Measurements from ENCODE around the gene PRELID2. TPM values are rescaled to one million over a fixed set of nuclear protein-coding genes. Genes with fewer than 3 reads are reported as not detected.

The PRELID2 gene
- total RNA-seq, 3 donors from 2014 or later, result 15.5 to 24.6 (median 23.1) TPM

DNA sequence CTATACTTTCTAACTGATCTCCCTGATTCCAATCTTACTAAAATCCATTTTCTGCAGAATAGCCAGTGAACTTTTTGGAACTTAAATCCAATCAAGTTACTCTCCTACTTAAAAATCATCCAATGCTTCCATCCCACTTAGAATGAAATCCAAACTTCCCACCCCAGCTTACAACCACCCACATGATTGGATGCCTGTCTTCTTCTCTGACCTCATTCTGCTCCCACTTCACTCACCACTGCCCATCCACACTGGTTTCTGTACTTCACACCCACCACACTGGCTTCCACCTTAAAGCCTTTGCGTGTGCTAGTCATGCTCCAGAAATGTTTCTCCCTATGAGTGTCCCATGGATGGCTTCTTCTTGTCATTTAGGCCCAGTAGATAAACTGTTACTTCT is 119.7 kb downstream of the PRELID2 start:
- intact Hi-C loops (cut with DNase I; ENCODE audit: low total_unique reads), result no loop called here
- Histone ChIP-seq H3K9me3 (no peaks in the 10 kb centered on the region), H3K4me3 (no peak overlapping the region), H3K4me1 (no peaks in the 10 kb centered on the region), H3K27ac (no peak overlapping the region), H3K36me3 (no peaks in the 10 kb centered on the region), H3K27me3 (no peaks in the 10 kb centered on the region)
- TF ChIP-seq, protein P1, sequence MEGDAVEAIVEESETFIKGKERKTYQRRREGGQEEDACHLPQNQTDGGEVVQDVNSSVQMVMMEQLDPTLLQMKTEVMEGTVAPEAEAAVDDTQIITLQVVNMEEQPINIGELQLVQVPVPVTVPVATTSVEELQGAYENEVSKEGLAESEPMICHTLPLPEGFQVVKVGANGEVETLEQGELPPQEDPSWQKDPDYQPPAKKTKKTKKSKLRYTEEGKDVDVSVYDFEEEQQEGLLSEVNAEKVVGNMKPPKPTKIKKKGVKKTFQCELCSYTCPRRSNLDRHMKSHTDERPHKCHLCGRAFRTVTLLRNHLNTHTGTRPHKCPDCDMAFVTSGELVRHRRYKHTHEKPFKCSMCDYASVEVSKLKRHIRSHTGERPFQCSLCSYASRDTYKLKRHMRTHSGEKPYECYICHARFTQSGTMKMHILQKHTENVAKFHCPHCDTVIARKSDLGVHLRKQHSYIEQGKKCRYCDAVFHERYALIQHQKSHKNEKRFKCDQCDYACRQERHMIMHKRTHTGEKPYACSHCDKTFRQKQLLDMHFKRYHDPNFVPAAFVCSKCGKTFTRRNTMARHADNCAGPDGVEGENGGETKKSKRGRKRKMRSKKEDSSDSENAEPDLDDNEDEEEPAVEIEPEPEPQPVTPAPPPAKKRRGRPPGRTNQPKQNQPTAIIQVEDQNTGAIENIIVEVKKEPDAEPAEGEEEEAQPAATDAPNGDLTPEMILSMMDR (IDR thresholded peaks at IDR 0.05), result no peak
- TF ChIP-seq POLR2AphosphoS5 (IDR thresholded peaks at IDR 0.05) (no peak), POLR2A (IDR thresholded peaks at IDR 0.05) (no peak)
- no peak for DNase-seq (ENCODE audit: low spot score in 2 of 2)

DNA sequence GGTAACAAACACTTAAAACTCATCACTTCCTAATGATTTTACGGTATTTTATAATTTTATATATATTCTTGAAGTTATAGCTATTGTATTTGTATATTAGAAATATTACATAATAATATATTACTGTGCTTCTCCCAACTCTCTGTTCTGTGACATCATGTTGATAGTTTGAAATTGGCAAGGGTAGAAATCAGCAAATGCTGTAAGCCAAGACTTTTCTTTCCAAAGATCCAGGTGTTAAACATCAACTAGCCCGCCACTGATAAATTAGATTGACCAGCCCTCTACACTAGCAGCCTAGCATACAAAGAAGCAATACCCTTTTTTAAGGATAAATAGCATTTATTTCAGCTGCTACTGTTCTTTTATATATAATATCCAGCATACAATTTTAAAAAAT is 122.9 kb downstream of the PRELID2 start:
- Histone ChIP-seq H3K4me1 (no peaks in the 10 kb centered on the region), H3K36me3 (no peaks in the 10 kb centered on the region), H3K9me3 (no peaks in the 10 kb centered on the region), H3K4me3 (no peak overlapping the region), H3K27ac (no peak overlapping the region), H3K27me3 (no peaks in the 10 kb centered on the region)
- no peak for DNase-seq (ENCODE audit: low spot score in 2 of 2)
- TF ChIP-seq, protein P1 (IDR thresholded peaks at IDR 0.05), result no peak
- TF ChIP-seq POLR2A (IDR thresholded peaks at IDR 0.05) (no peak), POLR2AphosphoS5 (IDR thresholded peaks at IDR 0.05) (no peak)
- intact Hi-C loops (cut with DNase I; ENCODE audit: low total_unique reads), result no loop called here

DNA sequence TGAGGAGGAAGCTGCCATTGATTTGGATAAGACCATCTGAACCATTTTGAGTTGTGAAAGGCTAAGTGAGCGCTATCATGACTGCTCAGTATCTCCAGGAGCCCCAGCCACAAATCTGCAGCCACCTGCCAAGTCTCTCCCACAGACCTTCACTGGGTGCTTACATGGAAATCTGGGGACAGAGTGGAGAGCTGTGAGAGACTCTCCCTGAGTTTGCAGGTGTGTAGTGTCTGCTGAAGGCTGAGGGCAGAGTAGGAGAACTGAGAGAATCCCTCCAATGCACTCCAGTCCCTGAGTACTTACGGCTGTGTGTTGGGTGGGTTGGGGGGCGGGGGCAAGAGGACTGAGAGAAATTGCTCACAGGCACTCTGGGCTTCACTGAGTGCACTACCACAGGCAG is 123.7 kb downstream of the PRELID2 start:
- H3K27ac ChIP-seq, result no peak overlapping the region
- no peaks in the 10 kb centered on the region for H3K4me1 ChIP-seq
- no peak overlapping the region for H3K4me3 ChIP-seq
- no peaks in the 10 kb centered on the region for H3K36me3 ChIP-seq
- H3K27me3 ChIP-seq, result no peaks in the 10 kb centered on the region
- TF ChIP-seq, protein P1 (IDR thresholded peaks at IDR 0.05), result no peak
- TF ChIP-seq POLR2AphosphoS5 (IDR thresholded peaks at IDR 0.05) (no peak), POLR2A (IDR thresholded peaks at IDR 0.05) (no peak)
- no peaks in the 10 kb centered on the region for H3K9me3 ChIP-seq
- DNase-seq (ENCODE audit: low spot score in 2 of 2), result no peak
- intact Hi-C loops (cut with DNase I; ENCODE audit: low total_unique reads), result no loop called here

Other genes with a start within 250 kb of the PRELID2 start
- under 1 TPM in 1 of 3 donors, not detected in 2; 0.29 TPM for gene GRXCR2, start 37.7 kb upstream of the PRELID2 start, total RNA-seq
- 1 to 10 TPM; 6.6 to 9.5 (median 9.4) TPM for gene SH3RF2, start 101.2 kb upstream of the PRELID2 start, total RNA-seq

All from breast epithelium (tissue), 4 donors.